Mucosa of rectum (tissue), 2 donors: ENCODE results near the gene MIXL1.
"Not testable (repeated sequence)": the region's sequence is repeated elsewhere in the genome, so short reads cannot be mapped to it uniquely, and the experiment has no call there.

Experiments used
- H3K27ac ChIP-seq, 2 donors: one replicate each; pipeline ENCODE4 v1.7.0; 2013; ENCODE audit warnings: inconsistent platforms in 2 of 2, low read depth in 2 of 2, low read length in 2 of 2
- H3K27me3 ChIP-seq, 2 donors: one replicate each; pipeline ENCODE4 v1.7.0; 2013; ENCODE audit warnings: low read length in 2 of 2; ENCODE audit not compliant: control insufficient read depth in 2 of 2, insufficient read depth in 2 of 2
- H3K36me3 ChIP-seq, 2 donors: one replicate each; pipeline ENCODE4 v1.7.0; 2013; ENCODE audit warnings: low read length in 2 of 2; ENCODE audit not compliant: control insufficient read depth in 2 of 2, insufficient read depth in 2 of 2
- H3K4me1 ChIP-seq, 2 donors: one replicate each; pipeline ENCODE4 v1.7.0; 2013; ENCODE audit warnings: low read length in 2 of 2, mild to moderate bottlenecking in 1 of 2; ENCODE audit not compliant: control insufficient read depth in 2 of 2, insufficient read depth in 2 of 2
- H3K4me3 ChIP-seq, 2 donors: one replicate each; pipeline ENCODE4 v1.7.0; 2013; ENCODE audit warnings: low read length in 2 of 2
- H3K9ac ChIP-seq, 2 donors: one replicate each; pipeline ENCODE4 v1.7.0; 2013; ENCODE audit warnings: low read length in 2 of 2, low read depth in 1 of 2, mild to moderate bottlenecking in 1 of 2
- H3K9me3 ChIP-seq, 2 donors: one replicate each; pipeline ENCODE4 v1.7.0; 2013; ENCODE audit warnings: low read length in 2 of 2; ENCODE audit not compliant: control insufficient read depth in 2 of 2
- donor health status: healthy.
- donor health status: Normal muscosa, but diverticular disease.

Gene MIXL1

DNA sequence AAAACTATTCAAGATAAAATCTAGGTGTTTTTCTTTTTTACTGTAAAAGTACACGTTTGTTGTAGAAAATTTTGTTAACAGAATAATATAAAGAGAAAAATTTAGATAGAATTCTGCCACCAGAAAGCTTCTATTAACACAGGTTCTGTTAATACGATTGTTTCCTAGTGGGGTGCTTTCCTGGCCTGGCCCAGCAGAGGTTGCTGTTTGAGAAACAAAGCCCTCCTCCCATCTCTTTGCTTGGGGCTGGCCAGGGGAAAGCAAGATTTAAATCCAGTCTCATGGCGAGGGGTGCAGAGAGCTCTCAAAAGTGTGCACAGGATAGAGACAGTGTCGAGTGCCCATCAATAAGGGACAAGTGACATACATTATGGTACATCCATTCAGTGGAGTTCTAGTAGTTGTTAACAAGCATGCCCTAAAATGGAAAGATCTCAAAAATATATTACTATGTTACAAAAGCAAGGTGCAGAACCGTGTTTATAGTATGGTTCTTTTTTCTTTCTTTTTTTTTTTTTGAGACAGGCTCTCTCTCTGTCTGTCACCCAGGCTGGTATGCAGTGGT, 22.4 kb upstream of the MIXL1 start:
- H3K9me3 ChIP-seq: no peaks in the 10 kb centered on the region
- H3K27me3 ChIP-seq: no peaks in the 10 kb centered on the region
- H3K36me3 ChIP-seq: no peaks in the 10 kb centered on the region
- H3K9ac ChIP-seq: no peak overlapping the region
- no peak overlapping the region for H3K27ac ChIP-seq
- H3K4me3 ChIP-seq: no peak overlapping the region
- H3K4me1 ChIP-seq: no peaks in the 10 kb centered on the region

DNA sequence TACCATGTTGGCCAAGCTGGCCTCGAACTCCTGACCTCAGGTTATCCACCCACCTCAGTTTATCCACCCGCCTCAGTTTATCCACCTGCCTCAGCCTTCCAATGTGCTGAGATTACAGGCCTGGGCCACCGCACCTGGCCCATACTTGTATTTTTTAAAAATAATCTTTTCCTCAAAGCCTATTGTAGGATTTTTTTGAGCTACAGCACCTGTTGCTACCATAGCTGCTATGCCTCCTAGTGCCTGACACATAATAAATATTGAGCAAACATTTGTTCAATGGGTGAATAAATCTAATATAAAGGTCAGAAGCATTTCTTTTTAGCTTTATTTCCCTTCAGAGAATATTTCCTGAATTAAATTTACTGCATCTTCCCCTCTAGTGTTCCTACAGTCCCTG, 21.2 kb upstream of the MIXL1 start:
- no peaks in the 10 kb centered on the region for H3K9me3 ChIP-seq
- no peaks in the 10 kb centered on the region for H3K4me1 ChIP-seq
- no peaks in the 10 kb centered on the region for H3K27me3 ChIP-seq
- no peak overlapping the region for H3K27ac ChIP-seq
- no peak overlapping the region for H3K4me3 ChIP-seq
- H3K36me3 ChIP-seq: no peaks in the 10 kb centered on the region
- H3K9ac ChIP-seq: no peak overlapping the region

DNA sequence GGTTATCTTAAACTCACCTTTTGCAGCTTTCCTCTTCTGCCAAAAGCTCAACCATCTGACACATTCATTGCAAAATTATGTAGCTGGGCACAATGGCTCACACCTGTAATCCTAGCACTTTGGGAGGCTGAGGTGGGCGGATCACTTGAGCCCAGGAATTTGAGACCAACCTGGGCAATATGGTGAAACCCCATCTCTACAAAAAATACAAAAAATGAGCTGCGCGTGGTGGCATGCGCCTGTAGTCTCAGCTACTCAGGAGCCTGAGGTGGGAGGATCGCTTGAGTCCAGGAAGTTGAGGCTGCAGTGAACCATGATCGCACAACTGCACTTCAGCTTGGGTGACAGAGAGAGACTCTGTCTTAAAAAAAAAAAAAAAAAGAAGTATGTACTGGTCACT, 20.8 kb upstream of the MIXL1 start:
- H3K9me3 ChIP-seq: not testable (repeated sequence)

DNA sequence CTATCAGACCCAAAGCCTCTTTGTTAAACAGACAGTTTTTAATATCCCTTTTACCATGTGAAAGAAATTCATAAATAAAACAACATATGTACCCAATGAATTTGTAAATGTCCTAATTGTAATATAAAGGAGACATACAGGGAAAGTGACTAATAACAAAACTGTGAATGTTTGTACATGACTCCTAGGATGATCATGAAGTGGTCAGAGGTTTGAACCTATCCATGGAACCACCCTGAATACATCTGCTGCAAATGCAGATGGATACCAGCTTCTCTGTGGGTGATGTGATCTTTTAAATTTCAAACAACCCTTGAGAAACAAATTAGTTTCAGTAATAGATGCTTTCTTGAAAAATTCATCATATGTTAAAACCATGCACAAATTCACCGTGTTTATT, 20.2 kb upstream of the MIXL1 start:
- no peaks in the 10 kb centered on the region for H3K27me3 ChIP-seq
- no peak overlapping the region for H3K9ac ChIP-seq
- no peak overlapping the region for H3K27ac ChIP-seq
- no peaks in the 10 kb centered on the region for H3K9me3 ChIP-seq
- H3K36me3 ChIP-seq: no peaks in the 10 kb centered on the region
- no peaks in the 10 kb centered on the region for H3K4me1 ChIP-seq
- H3K4me3 ChIP-seq: no peak overlapping the region

More for the DNA sequence above, 20.8 kb upstream of the MIXL1 start:
- not testable (repeated sequence) for H3K4me3 ChIP-seq, H3K9ac ChIP-seq, H3K36me3 ChIP-seq, H3K4me1 ChIP-seq, H3K27me3 ChIP-seq, H3K27ac ChIP-seq

DNA sequence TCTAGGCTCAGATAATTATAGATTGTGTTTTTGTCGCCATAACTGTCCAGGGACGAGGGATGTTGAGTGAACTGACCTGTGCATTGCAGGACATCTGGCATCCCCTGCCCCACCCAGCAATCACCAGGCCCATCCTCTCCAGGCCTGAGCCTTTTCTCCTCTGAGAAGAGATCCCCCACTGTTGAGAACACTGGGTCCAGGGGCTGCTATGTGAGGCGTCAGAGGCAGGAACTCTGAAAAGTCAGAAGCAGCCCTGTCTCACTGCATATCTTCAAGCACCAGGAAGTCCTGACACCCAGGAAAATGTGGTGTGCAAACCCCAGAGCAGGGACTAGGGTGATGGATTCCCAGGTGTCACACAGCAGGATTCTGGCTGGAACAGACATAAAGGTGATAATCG, 19.8 kb upstream of the MIXL1 start:
- Histone ChIP-seq H3K9ac (no peak overlapping the region), H3K36me3 (no peaks in the 10 kb centered on the region), H3K27ac (no peak overlapping the region), H3K9me3 (no peaks in the 10 kb centered on the region), H3K4me3 (no peak overlapping the region), H3K4me1 (no peaks in the 10 kb centered on the region), H3K27me3 (no peaks in the 10 kb centered on the region)

DNA sequence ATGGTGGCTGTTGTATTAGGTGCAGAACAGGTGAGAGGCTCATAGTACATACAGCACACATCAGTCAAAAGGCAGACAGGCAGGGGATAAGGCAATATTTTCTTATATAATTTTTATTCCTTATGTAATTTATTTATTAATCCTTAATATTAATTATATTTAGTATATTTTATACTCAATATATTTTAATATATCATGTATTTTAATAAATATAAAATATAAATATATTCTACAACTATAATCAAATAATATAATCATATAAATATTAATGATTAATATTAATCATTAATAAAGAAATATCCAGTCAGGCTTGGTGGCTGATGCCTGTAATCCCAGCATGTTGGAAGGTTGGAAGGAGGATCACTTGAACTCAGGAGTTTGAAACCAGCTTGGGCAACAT, 19.3 kb upstream of the MIXL1 start:
- Histone ChIP-seq H3K9ac (no peak overlapping the region), H3K36me3 (no peaks in the 10 kb centered on the region), H3K4me3 (no peak overlapping the region), H3K4me1 (no peaks in the 10 kb centered on the region), H3K27me3 (no peaks in the 10 kb centered on the region), H3K27ac (no peak overlapping the region), H3K9me3 (no peaks in the 10 kb centered on the region)

DNA sequence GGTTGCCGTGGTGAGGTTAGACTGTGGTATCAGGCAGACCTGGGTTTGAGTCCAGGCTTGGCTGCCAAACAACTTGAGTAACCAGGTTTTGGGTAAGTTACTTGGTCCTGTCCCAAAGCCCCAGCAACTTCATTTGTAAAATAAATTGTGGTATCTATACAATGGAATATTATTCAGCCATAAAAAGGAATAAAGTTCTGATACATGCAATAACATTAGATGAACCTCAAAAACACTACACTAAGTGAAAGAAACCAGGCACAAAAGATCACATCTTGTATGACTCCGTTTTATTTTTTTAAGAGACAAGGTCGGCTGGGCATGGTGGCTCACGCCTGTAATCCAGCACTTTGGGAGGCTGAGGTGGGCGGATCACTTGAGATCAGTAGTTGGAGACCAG, 16.4 kb upstream of the MIXL1 start:
- Histone ChIP-seq H3K9me3 (no peaks in the 10 kb centered on the region), H3K27ac (no peak overlapping the region), H3K36me3 (no peaks in the 10 kb centered on the region), H3K4me1 (no peaks in the 10 kb centered on the region), H3K9ac (no peak overlapping the region), H3K4me3 (no peak overlapping the region), H3K27me3 (no peaks in the 10 kb centered on the region)

DNA sequence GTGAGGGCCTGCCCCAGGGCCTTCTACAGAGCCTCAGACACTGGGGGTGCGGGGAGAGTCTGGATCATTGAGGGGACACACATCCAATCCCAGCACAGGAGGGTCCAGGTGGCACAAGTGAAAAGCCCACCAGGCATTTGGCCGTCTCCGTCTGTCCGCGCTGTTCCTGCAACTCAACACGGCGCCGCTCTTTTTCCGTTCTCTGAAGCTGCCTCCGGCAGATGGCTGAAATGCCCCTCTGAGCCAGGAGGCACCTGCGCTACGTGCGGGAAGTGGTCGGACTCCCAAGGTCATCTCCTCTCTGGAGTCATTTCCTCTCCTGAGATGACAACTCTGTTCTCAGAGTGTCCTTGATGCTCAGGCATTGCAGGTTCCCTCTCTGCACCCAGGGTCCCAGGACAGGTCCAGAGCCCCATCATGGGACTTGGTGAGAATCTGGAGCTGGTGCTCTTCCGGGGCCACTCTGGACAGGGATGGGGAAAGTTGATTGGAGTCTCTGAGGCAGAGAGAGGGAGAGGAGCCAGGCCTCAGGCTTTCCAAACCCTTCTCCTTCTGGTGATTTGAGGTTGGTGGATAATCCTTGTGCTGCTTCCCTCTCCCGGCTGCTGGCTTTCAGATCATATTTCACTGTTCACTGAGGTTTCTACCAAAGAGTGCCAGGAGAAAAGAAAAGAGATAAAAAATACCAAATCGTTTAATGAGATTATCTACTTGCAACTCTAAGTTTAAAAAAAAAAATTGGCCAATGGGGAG, 14.0 kb upstream of the MIXL1 start:
- H3K27ac ChIP-seq: no peak overlapping the region
- H3K4me3 ChIP-seq: no peak overlapping the region
- no peaks in the 10 kb centered on the region for H3K27me3 ChIP-seq
- H3K9ac ChIP-seq: no peak overlapping the region
- H3K4me1 ChIP-seq: no peaks in the 10 kb centered on the region
- no peaks in the 10 kb centered on the region for H3K36me3 ChIP-seq
- no peaks in the 10 kb centered on the region for H3K9me3 ChIP-seq

DNA sequence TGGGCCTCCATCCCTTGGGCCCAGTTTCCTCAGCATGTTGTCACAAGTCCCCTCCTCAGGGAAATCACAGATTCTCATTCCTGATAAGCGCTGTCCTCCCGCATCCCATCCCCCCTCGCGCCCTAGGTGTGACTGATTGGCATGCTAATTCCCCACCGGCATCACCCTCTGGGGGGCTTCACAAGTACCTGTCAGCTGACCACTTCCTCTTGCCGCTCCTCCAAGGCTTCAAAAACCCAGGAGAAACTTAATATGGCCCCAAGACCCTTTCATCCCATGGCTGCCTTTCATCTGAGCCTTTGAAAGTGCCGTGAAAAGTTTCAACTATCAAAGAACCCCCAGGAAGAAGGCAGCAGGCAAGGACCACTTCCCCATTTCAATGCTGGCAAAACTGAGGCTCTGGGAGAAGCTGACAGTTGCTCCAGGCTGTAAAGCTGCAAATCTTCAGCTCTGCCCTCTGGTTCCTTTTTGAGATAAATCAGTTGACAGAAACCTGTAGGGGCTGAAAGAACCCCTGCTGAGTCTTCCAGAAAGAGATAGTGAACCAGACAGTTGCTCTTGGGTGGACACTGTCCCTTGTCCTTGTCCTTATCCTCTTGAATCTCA, 12.8 kb upstream of the MIXL1 start:
- Histone ChIP-seq H3K27me3 (no peaks in the 10 kb centered on the region), H3K36me3 (no peaks in the 10 kb centered on the region), H3K4me1 (no peaks in the 10 kb centered on the region), H3K9ac (no peak overlapping the region), H3K9me3 (no peaks in the 10 kb centered on the region), H3K4me3 (no peak overlapping the region), H3K27ac (no peak overlapping the region)

DNA sequence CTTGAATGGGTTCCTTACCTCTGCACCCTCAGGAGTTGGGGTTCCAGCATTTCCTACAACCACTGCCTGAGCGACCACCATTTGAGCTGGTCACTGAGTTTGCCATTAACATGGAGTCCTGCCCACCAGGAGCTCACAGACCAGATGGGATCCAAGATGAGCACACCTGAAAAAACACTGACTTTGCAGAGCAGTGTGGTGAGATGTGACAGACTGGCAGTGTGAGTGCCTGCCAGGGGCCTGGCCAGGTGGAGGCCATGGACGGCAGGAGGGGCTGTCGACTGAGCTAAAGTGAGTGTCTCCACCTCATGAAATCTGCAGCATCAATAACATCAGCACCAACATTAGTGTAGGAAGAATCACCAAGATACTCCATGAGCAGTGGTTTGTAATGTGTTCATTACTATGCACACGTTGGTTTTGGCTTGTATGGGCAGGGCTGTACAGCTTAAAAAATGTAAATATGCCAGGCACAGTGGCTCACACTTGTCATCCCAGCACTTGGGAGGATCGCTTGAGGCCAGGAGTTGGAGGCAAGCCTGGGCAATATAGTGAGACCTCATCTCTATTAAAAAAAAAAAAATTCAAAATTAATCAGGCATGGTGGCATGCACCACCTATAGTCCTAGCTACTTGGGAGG, 12.2 kb upstream of the MIXL1 start:
- no peaks in the 10 kb centered on the region for H3K4me1 ChIP-seq
- no peak overlapping the region for H3K4me3 ChIP-seq
- H3K27ac ChIP-seq: no peak overlapping the region
- no peaks in the 10 kb centered on the region for H3K27me3 ChIP-seq
- no peaks in the 10 kb centered on the region for H3K36me3 ChIP-seq
- H3K9me3 ChIP-seq: no peaks in the 10 kb centered on the region
- no peak overlapping the region for H3K9ac ChIP-seq
